COLO829 (cell line): ENCODE measurements around the gene OR1B1.
"Not testable (repeated sequence)": the region's sequence is repeated elsewhere in the genome, so short reads cannot be mapped to it uniquely, and the experiment has no call there.

Experiments used
- DNase-seq: peaks from one replicate; pipeline ENCODE4 v3.0.0; 2012; ENCODE audit warnings: low spot score

OR1B1 gene

DNA sequence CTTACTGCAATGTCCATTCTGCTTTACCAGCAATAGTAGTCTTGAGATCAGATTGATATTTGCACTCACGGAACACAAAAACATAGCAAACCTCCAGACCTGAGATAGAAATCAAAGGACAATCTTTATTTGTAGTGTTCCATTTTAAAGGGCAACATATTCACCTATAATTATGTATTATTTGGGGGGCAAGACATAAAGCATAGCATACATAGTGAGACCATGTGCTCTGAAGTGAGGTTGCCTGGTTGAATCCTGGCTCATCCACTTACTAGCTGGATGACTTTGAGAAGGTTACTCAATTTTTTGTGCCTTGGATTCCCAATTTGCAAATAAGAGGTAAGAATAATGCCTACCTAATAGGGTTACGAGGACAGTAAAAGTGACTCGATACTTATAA is at the start of gene OR1B1:
Gene OR1B1, minus strand, starts transcription at position 101 of the 400 bp plus-strand sequence.
- DNase-seq, result no peak

DNA sequence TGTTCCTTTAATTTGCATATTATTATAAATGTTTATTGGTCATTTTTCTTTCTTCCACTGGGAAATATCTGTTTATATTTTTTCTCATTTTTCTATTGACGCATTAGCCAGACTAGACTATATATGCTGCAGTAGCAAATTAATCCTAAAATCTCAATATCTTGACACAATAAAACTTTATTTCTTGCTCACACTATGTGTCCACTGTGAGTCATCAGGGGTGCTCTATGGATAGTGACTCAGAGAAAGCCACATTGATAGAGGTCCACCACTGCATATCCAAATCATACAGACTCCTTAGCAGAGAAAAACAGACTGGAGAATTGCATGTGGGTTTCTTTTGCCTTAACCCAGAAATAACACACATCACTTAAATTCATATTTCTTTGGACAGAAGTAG is 38.3 kb upstream of the OR1B1 start:
- DNase-seq, result no peak

DNA sequence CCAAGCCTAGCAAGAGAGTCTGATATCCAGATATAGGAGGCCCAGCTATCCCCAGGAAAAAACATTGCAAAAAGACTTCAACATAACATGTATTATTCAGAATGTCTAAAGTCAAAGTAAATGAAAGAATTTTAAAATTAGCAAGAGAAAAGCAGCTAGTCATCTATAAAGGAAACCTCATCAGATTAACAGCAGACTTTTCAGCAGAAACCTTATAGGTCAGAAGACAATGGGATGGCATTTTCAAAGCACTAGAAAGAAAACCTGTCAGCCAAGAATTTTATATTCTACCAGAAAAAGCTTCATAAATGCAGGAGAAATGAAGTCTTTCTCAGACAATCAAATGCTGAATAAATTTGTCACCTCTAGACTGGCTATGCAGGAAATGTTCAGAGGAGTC is 27.4 kb upstream of the OR1B1 start:
- DNase-seq, result no peak

GRCh38 chr9:122672481-122672880 is 15.1 kb upstream of the OR1B1 start:
- no peak for DNase-seq

- DNase-seq, result no peak
Observed at GRCh38 chr9:122661416-122661815, 4.0 kb upstream of the OR1B1 start, which contains the start of gene OR1L1. TSS of gene OR1L1 (plus strand) at chr9:122661716. CDS start at chr9:122661716, 0 bp downstream.

DNA sequence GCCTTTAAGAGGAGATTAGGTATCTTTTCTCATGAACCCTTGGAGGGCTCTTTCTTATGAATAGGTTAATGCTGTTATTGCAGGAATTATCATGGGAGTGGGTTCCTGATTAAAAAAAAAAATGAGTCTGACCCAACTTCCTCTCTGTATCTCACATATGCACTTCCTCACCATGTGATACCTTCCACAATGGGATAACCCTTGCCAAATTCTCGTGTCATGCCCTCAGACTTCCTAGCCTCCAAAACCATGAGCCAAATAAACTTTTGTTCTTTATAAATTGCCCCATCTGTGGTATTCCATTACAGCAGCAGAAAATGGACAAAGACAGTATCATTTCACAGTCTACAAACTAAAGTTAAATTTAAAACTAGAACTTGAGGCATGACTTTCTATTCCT is 1.0 kb downstream of the OR1B1 start:
- no peak for DNase-seq

GRCh38 chr9:122642226-122642625 is 15.2 kb downstream of the OR1B1 start:
- DNase-seq, result no peak

DNA sequence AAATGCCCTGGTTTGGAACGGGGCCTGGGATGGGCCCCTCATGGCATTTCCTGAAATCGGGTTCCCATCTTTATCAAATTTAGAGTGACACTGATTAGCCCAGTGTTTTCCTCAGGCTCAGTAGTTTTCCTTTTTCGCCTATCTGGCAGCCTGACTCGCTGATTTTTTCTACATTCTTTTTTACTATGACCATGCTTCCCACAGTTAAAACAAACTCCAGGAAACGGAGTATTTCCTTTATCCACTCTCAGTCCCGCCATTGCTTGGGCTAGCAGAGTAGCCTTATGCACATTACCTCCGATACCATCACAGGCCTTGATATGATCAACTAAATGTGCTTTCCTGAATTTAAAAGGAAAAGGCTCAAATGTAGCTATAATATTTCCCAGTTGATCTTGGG is 37.4 kb downstream of the OR1B1 start:
- DNase-seq, result no peak

DNA sequence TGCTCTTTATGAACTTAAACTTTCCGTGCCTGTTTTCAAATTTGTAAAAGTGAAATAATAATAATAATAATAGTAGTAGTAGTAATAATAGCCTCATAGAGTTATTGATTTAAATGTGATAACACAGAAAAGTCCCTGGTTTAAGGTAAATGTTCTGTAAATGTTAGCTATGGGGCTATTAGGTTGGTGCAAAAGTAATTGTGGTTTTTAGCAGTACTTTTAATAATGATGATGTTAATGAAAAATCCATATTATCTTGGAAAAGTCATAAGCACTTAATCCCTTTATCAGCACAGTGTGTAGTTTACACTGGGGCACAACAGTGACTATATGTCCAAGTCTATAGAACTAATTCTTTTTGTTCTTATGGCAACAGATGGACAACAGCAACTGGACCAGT is 43.1 kb downstream of the OR1B1 start, which contains the start of gene OR1Q1:
Gene OR1Q1, plus strand, starts transcription at position 377 of the 400 bp plus-strand sequence. Its CDS starts 0 bp downstream, at position 377.
- no peak for DNase-seq

GRCh38 chr9:122609804-122610203 is 47.6 kb downstream of the OR1B1 start:
- no peak for DNase-seq

DNA sequence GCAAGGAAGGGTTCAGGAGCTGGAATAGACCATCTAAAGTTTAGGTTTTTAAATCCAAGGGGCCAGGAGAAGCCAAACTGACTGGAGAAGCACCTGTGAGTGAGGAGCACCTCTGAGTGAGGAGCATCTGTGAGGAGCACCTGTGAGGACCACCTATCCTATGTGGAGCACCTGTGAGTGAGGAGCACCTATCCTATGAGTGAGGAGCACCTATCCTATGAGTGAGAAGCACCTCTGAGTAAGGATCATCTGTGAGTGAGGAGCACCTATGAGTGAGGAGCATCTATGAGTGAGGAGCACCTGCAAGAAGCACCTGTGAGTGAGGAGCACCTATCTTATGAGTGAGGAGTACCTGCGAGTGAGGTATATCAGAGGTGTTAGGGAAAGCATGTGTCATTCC is 50.8 kb downstream of the OR1B1 start:
- DNase-seq, result no peak

- no peak for DNase-seq
Observed at GRCh38 chr9:122605691-122606090, 51.7 kb downstream of the OR1B1 start.

DNA sequence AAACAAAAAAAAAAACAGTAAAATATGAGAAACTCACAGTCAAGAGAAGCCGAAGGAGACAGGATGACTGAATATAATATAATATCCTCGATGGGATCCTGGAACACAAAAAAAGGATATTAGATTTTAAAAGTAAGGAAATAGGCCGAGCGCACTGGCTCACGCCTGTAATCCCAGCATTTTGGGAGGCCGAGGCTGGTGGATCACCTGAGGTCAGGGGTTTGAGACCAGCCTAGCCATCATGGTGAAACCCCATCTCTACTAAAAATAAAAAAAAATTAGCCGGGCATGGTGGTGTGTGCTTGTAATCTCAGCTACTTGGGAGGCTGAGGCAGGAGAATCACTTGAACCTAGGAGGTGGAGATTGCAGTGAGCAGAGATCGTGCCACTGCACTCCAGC is 74.1 kb downstream of the OR1B1 start, which contains the start of gene OR1L8:
Gene OR1L8, minus strand, starts transcription at position 101 of the 400 bp plus-strand sequence. CDS start 14,907 bp downstream, outside the sequence.
- not testable (repeated sequence) for DNase-seq

GRCh38 chr9:122580360-122580759 is 77.1 kb downstream of the OR1B1 start:
- no peak for DNase-seq

- DNase-seq, result no peak
Observed at GRCh38 chr9:122579874-122580273, 77.6 kb downstream of the OR1B1 start.
